CD14-positive monocyte (primary cell): ENCODE results near the gene ABCC11. TPM values are rescaled to one million over a fixed set of nuclear protein-coding genes. Genes with fewer than 3 reads are reported as not detected.

Experiments
- DNase-seq, 3 donors: peaks; one replicate each; pipeline ENCODE4 v3.0.0-alpha.2; 2011 to 2022
- H2AFZ ChIP-seq: 2 replicates; pipeline ENCODE4 v1.6.0; 2012; ENCODE audit warnings: mild to moderate bottlenecking, low read depth, low read length, inconsistent platforms; ENCODE audit not compliant: insufficient read depth, poor library complexity, severe bottlenecking
- H3K27ac ChIP-seq, 2 donors: 1 replicate in 1 of 2; 2 replicates in 1 of 2; pipeline ENCODE4 v1.5.1; 2012 to 2013; ENCODE audit warnings: low read length in 2 of 2, control low read depth in 1 of 2, inconsistent platforms in 1 of 2, low read depth in 1 of 2, mild to moderate bottlenecking in 1 of 2
- H3K27me3 ChIP-seq, 2 donors: one replicate each; pipeline versions ENCODE4 v1.6.0 to v1.6.1; 2011 to 2013; ENCODE audit warnings: low read length in 2 of 2; ENCODE audit not compliant: control insufficient read depth in 2 of 2, insufficient read depth in 2 of 2
- H3K36me3 ChIP-seq, 2 donors: replicated peaks in 1 of 2; 1 replicate in 1 of 2; 2 replicates in 1 of 2; pipeline versions ENCODE4 v1.5.1 to v1.6.1; 2012 to 2013; ENCODE audit warnings: low read length in 2 of 2, control low read depth in 1 of 2, inconsistent platforms in 1 of 2, mild to moderate bottlenecking in 1 of 2; ENCODE audit not compliant: insufficient read depth in 2 of 2, control insufficient read depth in 1 of 2
- H3K4me1 ChIP-seq, 2 donors: 1 replicate in 1 of 2; 2 replicates in 1 of 2; pipeline versions ENCODE4 v1.5.1 to v1.6.1; 2012 to 2013; ENCODE audit warnings: low read length in 2 of 2, control low read depth in 1 of 2, inconsistent platforms in 1 of 2, mild to moderate bottlenecking in 1 of 2, moderate library complexity in 1 of 2; ENCODE audit not compliant: insufficient read depth in 2 of 2, control insufficient read depth in 1 of 2
- H3K4me2 ChIP-seq: replicated peaks from 2 replicates; pipeline ENCODE3; 2012; ENCODE audit warnings: low read length, moderate library complexity, mild to moderate bottlenecking; ENCODE audit not compliant: poor library complexity, severe bottlenecking; ENCODE audit errors: extremely low read depth
- H3K4me3 ChIP-seq, 3 experiments: fragments of 200-600 bp in 1 of 3; sonication (generic) in 1 of 3; replicated peaks in 1 of 3; 1 replicate in 2 of 3; 2 replicates in 1 of 3; pipeline ENCODE4 v1.5.1; 2011 to 2013; ENCODE audit warnings: low read length in 3 of 3, mild to moderate bottlenecking in 3 of 3, control low read depth in 2 of 3, low read depth in 2 of 3, inconsistent platforms in 1 of 3, moderate library complexity in 1 of 3
- H3K79me2 ChIP-seq: 2 replicates; pipeline ENCODE4 v1.6.0; 2012; ENCODE audit warnings: mild to moderate bottlenecking, control low read depth, inconsistent platforms, low read length, moderate library complexity; ENCODE audit not compliant: insufficient read depth
- H3K9ac ChIP-seq: 2 replicates; pipeline ENCODE4 v1.6.0; 2017; ENCODE audit warnings: low read length, mild to moderate bottlenecking; ENCODE audit not compliant: insufficient read depth, poor library complexity, severe bottlenecking
- H3K9me3 ChIP-seq, 2 donors: replicated peaks in 1 of 2; 1 replicate in 1 of 2; 2 replicates in 1 of 2; pipeline versions ENCODE4 v1.5.1 to v1.6.1; 2012 to 2013; ENCODE audit warnings: low read length in 2 of 2, control low read depth in 1 of 2; ENCODE audit not compliant: control insufficient read depth in 1 of 2, insufficient read depth in 1 of 2
- H4K20me1 ChIP-seq: 2 replicates; pipeline ENCODE4 v1.6.0; 2012; ENCODE audit warnings: mild to moderate bottlenecking, low read length, control low read depth, moderate library complexity; ENCODE audit not compliant: insufficient read depth
- H3K27ac Mint-ChIP-seq, 7 donors: one replicate each; pipeline ENCODE4 v1.8.0; 2020; ENCODE audit warnings: mild to moderate bottlenecking in 7 of 7, mixed read lengths in 7 of 7, moderate library complexity in 6 of 7, inconsistent platforms in 2 of 7
- H3K27me3 Mint-ChIP-seq, 3 donors: one replicate each; pipeline ENCODE4 v1.8.0; 2021 to 2022; ENCODE audit warnings: low read depth in 3 of 3, mild to moderate bottlenecking in 3 of 3, mixed read lengths in 3 of 3, moderate library complexity in 3 of 3, inconsistent platforms in 1 of 3
- H3K36me3 Mint-ChIP-seq, 2 donors: one replicate each; pipeline ENCODE4 v1.8.0; 2020; ENCODE audit warnings: mixed read lengths in 2 of 2, inconsistent platforms in 1 of 2, mild to moderate bottlenecking in 1 of 2
- H3K4me1 Mint-ChIP-seq: one replicate; pipeline ENCODE4 v1.8.0; 2020; ENCODE audit warnings: mild to moderate bottlenecking, mixed read lengths
- H3K4me3 Mint-ChIP-seq, 2 donors: one replicate each; pipeline ENCODE4 v1.8.0; 2020; ENCODE audit warnings: mild to moderate bottlenecking in 2 of 2, mixed read lengths in 2 of 2, moderate library complexity in 1 of 2
- H3K9me3 Mint-ChIP-seq, 7 donors: one replicate each; pipeline ENCODE4 v1.8.0; 2020 to 2022; ENCODE audit warnings: mixed read lengths in 7 of 7, mild to moderate bottlenecking in 6 of 7, moderate library complexity in 6 of 7, inconsistent platforms in 2 of 7
- CTCF ChIP-seq: fragments of 200-600 bp; IDR thresholded peaks from one replicate; pipeline ENCODE4 v1.8.0; 2022; ENCODE audit warnings: antibody characterized with exemption, mild to moderate bottlenecking
- WGBS: methylation state at CpG from one replicate; pipeline ENCODE4 v1.1.5; 2013; ENCODE audit warnings: missing lambda C conversion rate; ENCODE audit not compliant: insufficient coverage; 5-methylcytosine and 5-hydroxymethylcytosine counted together
- intact Hi-C, 2 donors: fragments of 100-400 bp; cut with micrococcal nuclease; formaldehyde crosslinking; loops; one replicate each; pipeline versions ENCODE4 v1.15.0 to v1.15.1; 2023
- polyA plus RNA-seq, 3 donors: library from polyadenylated mRNA; depleted of rRNA in 1 of 3; unstranded in 2 of 3; stranded (reverse) in 1 of 3; fragments of 300-500 nt in 2 of 3; fragments of >200 nt in 1 of 3; fragmentation: Illumina TruSeq in 2 of 3; gene quantifications; 1 replicate in 2 of 3; 2 replicates in 1 of 3; pipeline ENCODE4 v1.2.3, GENCODE V29; 2012 to 2021

Gene ABCC11
- polyA plus RNA-seq, 3 donors, result 0.03 TPM; not detected in 2

- Histone ChIP-seq H3K4me2 (no peak overlapping the region), H3K4me1 (peaks cover 2% of the 10 kb centered on the region in 2 donors), H4K20me1 (no peaks in the 10 kb centered on the region), H3K36me3 (no peaks in the 10 kb centered on the region), H3K4me3 (no peak overlapping the region), H3K27ac (no peak overlapping the region), H2AFZ (no peak overlapping the region), H3K9ac (no peak overlapping the region), H3K27me3 (no peaks in the 10 kb centered on the region), H3K9me3 (no peaks in the 10 kb centered on the region), H3K79me2 (no peaks in the 10 kb centered on the region)
- Mint-ChIP-seq H3K36me3 (no peaks in the 10 kb centered on the region), H3K4me1 (peaks cover 4% of the 10 kb centered on the region), H3K9me3 (no peaks in the 10 kb centered on the region), H3K27ac (no peak overlapping the region), H3K27me3 (peaks cover 8 to 11% (median 9%) of the 10 kb centered on the region in 3 donors), H3K4me3 (no peak overlapping the region)
- WGBS, result 97% methylated on average over 4 of the region's 8 CpGs
- intact Hi-C loops, result no loop called here
- DNase-seq, result no peak
- no peak for TF ChIP-seq CTCF
Observed at GRCh38 chr16:48206594-48207242, 40.6 kb downstream of the ABCC11 start.

- no CpG with 5 or more reads among the region's 6 CpGs for WGBS
- Mint-ChIP-seq H3K27ac (no peak overlapping the region), H3K36me3 (no peaks in the 10 kb centered on the region), H3K27me3 (peaks cover 8 to 11% (median 9%) of the 10 kb centered on the region in 3 donors), H3K4me3 (no peak overlapping the region), H3K4me1 (peaks cover 8% of the 10 kb centered on the region), H3K9me3 (no peaks in the 10 kb centered on the region)
- peaks cover 5 to 6% of the 10 kb centered on the region in 2 donors for H3K4me1 ChIP-seq
- no peaks in the 10 kb centered on the region for H3K79me2 ChIP-seq
- no peak overlapping the region for H3K27ac ChIP-seq
- intact Hi-C loops, result no loop called here
- H3K4me3 ChIP-seq, result no peak overlapping the region
- no peaks in the 10 kb centered on the region for H3K36me3 ChIP-seq
- H3K9ac ChIP-seq, result no peak overlapping the region
- no peak overlapping the region for H3K4me2 ChIP-seq
- no peaks in the 10 kb centered on the region for H3K9me3 ChIP-seq
- no peak for DNase-seq
- no peak for TF ChIP-seq CTCF
- H3K27me3 ChIP-seq, result no peaks in the 10 kb centered on the region
- H4K20me1 ChIP-seq, result no peaks in the 10 kb centered on the region
- H2AFZ ChIP-seq, result no peak overlapping the region
Observed at GRCh38 chr16:48204825-48205151, 42.6 kb downstream of the ABCC11 start.
